Kidney (tissue), 14 donors: ENCODE data around the gene ING2. TPM values are rescaled to one million over a fixed set of nuclear protein-coding genes. Genes with fewer than 3 reads are reported as not detected.

Source experiments
- DNase-seq, 5 donors: peaks; one replicate each; pipeline ENCODE4 v3.0.0-alpha.2; 2013 to 2020
- FAIRE-seq: peaks from 2 replicates; lab custom pipeline; 2012; peaks lifted over from hg19 to GRCh38; lab: Jason Lieb, UNC
- H3K27ac ChIP-seq, 2 donors: one replicate each; pipeline ENCODE4 v1.7.0; 2013; ENCODE audit warnings: low read depth in 2 of 2, low read length in 2 of 2, inconsistent platforms in 1 of 2
- H3K27me3 ChIP-seq: one replicate; pipeline ENCODE4 v1.7.1; 2013; ENCODE audit warnings: low read length, inconsistent platforms; ENCODE audit not compliant: control insufficient read depth, insufficient read depth
- H3K36me3 ChIP-seq, 3 donors: one replicate each; pipeline versions ENCODE4 v1.7.0 to v1.7.1; 2013; ENCODE audit warnings: low read length in 3 of 3, control low read depth in 1 of 3, inconsistent platforms in 1 of 3; ENCODE audit not compliant: insufficient read depth in 3 of 3, control insufficient read depth in 2 of 3
- H3K4me1 ChIP-seq, 3 donors: one replicate each; pipeline versions ENCODE4 v1.7.0 to v1.7.1; 2013; ENCODE audit warnings: low read length in 3 of 3, inconsistent platforms in 1 of 3, low read depth in 1 of 3; ENCODE audit not compliant: control insufficient read depth in 2 of 3, insufficient read depth in 2 of 3
- H3K4me3 ChIP-seq, 3 donors: one replicate each; pipeline versions ENCODE4 v1.7.0 to v1.8.1; 2013; ENCODE audit warnings: low read length in 3 of 3, control low read depth in 1 of 3, inconsistent platforms in 1 of 3
- H3K9ac ChIP-seq, 3 donors: one replicate each; pipeline versions ENCODE4 v1.7.0 to v1.7.1; 2013; ENCODE audit warnings: low read length in 3 of 3, control low read depth in 1 of 3, inconsistent platforms in 1 of 3
- H3K9me3 ChIP-seq, 3 donors: one replicate each; pipeline versions ENCODE4 v1.7.0 to v1.7.1; 2013; ENCODE audit warnings: low read length in 3 of 3, control low read depth in 1 of 3, inconsistent platforms in 1 of 3; ENCODE audit not compliant: control insufficient read depth in 2 of 3, insufficient read depth in 1 of 3
- CTCF ChIP-seq: IDR thresholded peaks from 3 replicates; pipeline ENCODE4 v1.5.1; 2012; ENCODE audit warnings: mild to moderate bottlenecking, moderate library complexity, borderline replicate concordance; ENCODE audit not compliant: insufficient read depth; ENCODE audit errors: extremely low read depth
- intact Hi-C: fragments of 100-400 bp; cut with DNase I; formaldehyde crosslinking; loops from one replicate; pipeline ENCODE4 v1.11.1; 2022
- polyA plus RNA-seq: library from polyadenylated mRNA; stranded (reverse); fragments of 350-450 nt; fragmentation: Illumina TruSeq; extraction: RNeasy Lipid Tissue Mini Kit (QIAGEN cat#74804); gene quantifications from one replicate; pipeline ENCODE4 v1.2.3, GENCODE V29; 2014; ENCODE audit warnings: low read depth, low replicate concordance; ENCODE audit not compliant: insufficient read depth
- total RNA-seq: library from RNA; stranded (reverse); fragmentation: NEBNext Ultra II Directional; extraction: Animal tissue kit (Norgen Biotek cat#: 25700); gene quantifications from one replicate; pipeline ENCODE4 v1.2.1, GENCODE V29; 2021
- donor health status: control.
- donor health status: control.
- donor health status: control.
- donor health status: control.
- donor health status: control.
- donor health status: DM: yes; HTN: yes; CAD: no.
- donor health status: Normal renal cell carcinoma (clear cell type).

Gene ING2
- total and polyA plus RNA-seq, 2 donors from 2014 or later, result 7.8 to 17.3 TPM

- Histone ChIP-seq H3K9me3 (no peaks in the 10 kb centered on the region), H3K36me3 (peaks cover 2 to 10% (median 9%) of the 10 kb centered on the region in 3 donors), H3K9ac (no peak overlapping the region), H3K27ac (no peak overlapping the region), H3K4me3 (no peak overlapping the region), H3K27me3 (no peaks in the 10 kb centered on the region), H3K4me1 (no peaks in the 10 kb centered on the region)
- no peak for TF ChIP-seq CTCF
- FAIRE-seq (no peak), DNase-seq (no peak)
- intact Hi-C loops, result no loop called here
Observed at GRCh38 chr4:183508697-183509335, 4.0 kb downstream of the ING2 start.

DNA sequence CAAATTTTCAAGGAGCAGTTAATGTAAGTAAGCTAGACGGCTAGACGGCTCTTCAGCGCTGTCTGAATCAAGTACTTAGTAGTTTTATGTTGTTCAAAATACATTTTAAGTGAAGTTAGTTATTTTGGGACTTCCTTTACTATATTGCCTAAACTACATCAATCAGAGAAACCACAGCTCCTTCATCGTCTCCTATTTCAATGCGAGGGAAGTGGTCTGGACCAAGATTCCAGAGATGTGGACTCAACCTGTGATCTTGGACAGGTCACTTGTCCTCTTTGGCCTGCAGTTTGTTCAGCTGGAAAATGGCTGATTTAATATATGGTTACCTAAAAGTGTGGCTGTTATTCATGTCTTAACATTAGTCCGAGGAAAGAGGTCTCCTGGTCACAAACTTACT is 10.6 kb downstream of the ING2 start:
- Histone ChIP-seq H3K4me3 (no peak overlapping the region), H3K9me3 (no peaks in the 10 kb centered on the region), H3K4me1 (no peaks in the 10 kb centered on the region), H3K36me3 (peaks cover 2 to 8% (median 7%) of the 10 kb centered on the region in 3 donors), H3K27me3 (no peaks in the 10 kb centered on the region), H3K27ac (no peak overlapping the region), H3K9ac (no peak overlapping the region)
- FAIRE-seq, result no peak
- intact Hi-C loops, result no loop called here
- peak in 1 of 5 donors; percentile 19 for DNase-seq
- no peak for TF ChIP-seq CTCF

GRCh38 chr4:183517194-183517593 is 12.3 kb downstream of the ING2 start:
- intact Hi-C loops, result no loop called here
- no peaks in the 10 kb centered on the region for H3K27me3 ChIP-seq
- H3K4me3 ChIP-seq, result no peak overlapping the region
- H3K9ac ChIP-seq, result no peak overlapping the region
- no peaks in the 10 kb centered on the region for H3K9me3 ChIP-seq
- H3K36me3 ChIP-seq, result peaks cover 0 to 4% (median 0%) of the 10 kb centered on the region in 3 donors
- H3K27ac ChIP-seq, result no peak overlapping the region
- TF ChIP-seq CTCF, result no peak
- FAIRE-seq, result no peak
- H3K4me1 ChIP-seq, result no peaks in the 10 kb centered on the region
- no peak for DNase-seq

DNA sequence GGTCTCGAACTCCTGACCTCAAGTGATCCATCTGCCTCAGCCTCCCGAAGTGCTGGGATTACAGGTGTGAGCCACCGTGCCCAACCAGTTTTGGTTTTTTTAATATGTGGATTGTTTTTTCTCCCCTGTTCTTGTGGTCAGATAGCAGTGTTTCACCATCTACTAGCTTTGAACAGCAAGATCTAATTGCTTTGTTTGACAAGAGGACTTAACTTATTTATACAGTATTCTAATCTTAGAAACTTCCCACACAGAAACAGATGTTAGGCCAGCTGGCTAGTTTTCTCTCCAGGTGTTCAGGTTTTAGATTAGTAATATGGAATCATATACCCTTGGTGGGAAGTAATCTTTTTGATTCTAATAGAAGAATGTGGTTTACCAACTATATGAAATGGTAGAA is 12.9 kb downstream of the ING2 start:
- FAIRE-seq (no peak), DNase-seq (no peak)
- no peak for TF ChIP-seq CTCF
- peaks cover 0 to 4% (median 0%) of the 10 kb centered on the region in 3 donors for H3K36me3 ChIP-seq
- H3K27ac ChIP-seq, result no peak overlapping the region
- no peaks in the 10 kb centered on the region for H3K9me3 ChIP-seq
- H3K9ac ChIP-seq, result no peak overlapping the region
- H3K27me3 ChIP-seq, result no peaks in the 10 kb centered on the region
- H3K4me1 ChIP-seq, result no peaks in the 10 kb centered on the region
- intact Hi-C loops, result no loop called here
- no peak overlapping the region for H3K4me3 ChIP-seq
